Activated CD8-positive, alpha-beta memory T cell treated with anti-CD3 and anti-CD28 coated beads, Interleukin-2, amount 10 ng/mL, durations not matched to agents 7 days and 5 days (primary cell): ENCODE measurements around the gene ERN1. TPM values are rescaled to one million over a fixed set of nuclear protein-coding genes. Genes with fewer than 3 reads are reported as not detected.
"Not testable (repeated sequence)": the region's sequence is repeated elsewhere in the genome, so short reads cannot be mapped to it uniquely, and the experiment has no call there.

Source experiments
- ATAC-seq: fragments of 150-1000 bp; cut with Tn5 transposase; one replicate; pipeline ENCODE4 v1.10.0; 2021; ENCODE audit warnings: moderate library complexity
- CTCF ChIA-PET: fragments of 350-600 bp; sonication (Branson Sonifier 250); formaldehyde crosslinking; loops from one replicate; lab custom pipeline; 2021; ENCODE audit warnings: antibody characterized with exemption; lab: Charles Lee
- DNase-seq: peaks from one replicate; pipeline ENCODE4 v3.0.0-alpha.2; 2020
- H3K27ac Mint-ChIP-seq: one replicate; pipeline ENCODE4 v1.8.0; 2021; ENCODE audit warnings: mild to moderate bottlenecking, mixed read lengths
- H3K27me3 Mint-ChIP-seq: one replicate; pipeline ENCODE4 v1.8.0; 2021; ENCODE audit warnings: mixed read lengths
- H3K36me3 Mint-ChIP-seq: one replicate; pipeline ENCODE4 v1.8.0; 2021; ENCODE audit warnings: mild to moderate bottlenecking, mixed read lengths
- H3K4me1 Mint-ChIP-seq: one replicate; pipeline ENCODE4 v1.8.0; 2021; ENCODE audit warnings: mixed read lengths
- H3K4me3 Mint-ChIP-seq: one replicate; pipeline ENCODE4 v1.8.0; 2021; ENCODE audit warnings: mild to moderate bottlenecking, moderate library complexity, mixed read lengths
- H3K9me3 Mint-ChIP-seq: one replicate; pipeline ENCODE4 v1.8.0; 2022; ENCODE audit warnings: low read depth, mixed read lengths
- total RNA-seq, 2 experiments: library from RNA; stranded (reverse); gene quantifications; one replicate each; pipeline ENCODE4 v1.2.3, GENCODE V29; 2021

ERN1 gene
- total RNA-seq, result 10 to 100 TPM; 21.7 to 22.9 TPM

- H3K4me3 Mint-ChIP-seq, result peak within 1 kb of the TSS; percentile 82
- no peaks in the 10 kb centered on the region for H3K9me3 Mint-ChIP-seq
- ATAC-seq (peak; percentile 92), DNase-seq (peak; percentile 92)
- H3K27ac Mint-ChIP-seq, result peak within 1 kb of the TSS; percentile 89
- H3K36me3 Mint-ChIP-seq, result peaks cover 5% of the 10 kb centered on the region
- peaks cover 41% of the 10 kb centered on the region for H3K4me1 Mint-ChIP-seq
- CTCF ChIA-PET, result interaction anchor here (0.7 to 15.3 kb wide), 19 partner anchors 14 to 218 kb away, joined by 3 to 488 read pairs (median 5); partner anchors contain the start of genes CSHL1, GH1 and ICAM2
- no peaks in the 10 kb centered on the region for H3K27me3 Mint-ChIP-seq
Measured at GRCh38 chr17:64129765-64130558, at the start of gene ERN1. ERN1 (minus strand) TSS chr17:64130144; CDS start chr17:64130029, 115 bp downstream.

GRCh38 chr17:64179024-64179423 lies 49.1 kb upstream of the ERN1 start:
- ATAC-seq, H3K27me3 Mint-ChIP-seq, H3K9me3 Mint-ChIP-seq, DNase-seq, H3K36me3 Mint-ChIP-seq, H3K27ac Mint-ChIP-seq, H3K4me1 Mint-ChIP-seq, H3K4me3 Mint-ChIP-seq: not testable (repeated sequence)
- CTCF ChIA-PET, result interaction anchor here (1.0 to 1.1 kb wide), 2 partner anchors 12 to 16 kb away, joined by 3 to 6 read pairs; no protein-coding TSS in a partner anchor

GRCh38 chr17:64178011-64178825 lies 48.3 kb upstream of the ERN1 start:
- Mint-ChIP-seq H3K27me3 (no peaks in the 10 kb centered on the region), H3K9me3 (no peaks in the 10 kb centered on the region), H3K36me3 (peaks cover 9% of the 10 kb centered on the region), H3K4me3 (no peak overlapping the region), H3K4me1 (peaks cover under 1% of the 10 kb centered on the region), H3K27ac (no peak overlapping the region)
- DNase-seq, result no peak
- ATAC-seq, result no peak
- CTCF ChIA-PET, result interaction anchor here (1.0 to 1.1 kb wide), 2 partner anchors 11 to 17 kb away, joined by 3 to 6 read pairs; no protein-coding TSS in a partner anchor

GRCh38 chr17:64177311-64178010 lies 47.5 kb upstream of the ERN1 start:
- Mint-ChIP-seq H3K36me3 (peaks cover 9% of the 10 kb centered on the region), H3K4me3 (no peak overlapping the region), H3K27me3 (no peaks in the 10 kb centered on the region), H3K9me3 (no peaks in the 10 kb centered on the region), H3K4me1 (no peaks in the 10 kb centered on the region), H3K27ac (no peak overlapping the region)
- ATAC-seq (no peak), DNase-seq (no peak)
- CTCF ChIA-PET, result no interaction called here

GRCh38 chr17:64176556-64176955 lies 46.6 kb upstream of the ERN1 start:
- CTCF ChIA-PET, result no interaction called here
- ATAC-seq (no peak), DNase-seq (no peak)
- Mint-ChIP-seq H3K4me3 (no peak overlapping the region), H3K27me3 (no peaks in the 10 kb centered on the region), H3K36me3 (peaks cover 9% of the 10 kb centered on the region), H3K4me1 (no peaks in the 10 kb centered on the region), H3K27ac (no peak overlapping the region), H3K9me3 (no peaks in the 10 kb centered on the region)

GRCh38 chr17:64174686-64175456 lies 44.9 kb upstream of the ERN1 start:
- H3K36me3 Mint-ChIP-seq, result peaks cover 10% of the 10 kb centered on the region
- no peaks in the 10 kb centered on the region for H3K4me1 Mint-ChIP-seq
- DNase-seq (no peak), ATAC-seq (no peak)
- H3K27ac Mint-ChIP-seq, result no peak overlapping the region
- no peak overlapping the region for H3K4me3 Mint-ChIP-seq
- CTCF ChIA-PET, result no interaction called here
- H3K9me3 Mint-ChIP-seq, result no peaks in the 10 kb centered on the region
- H3K27me3 Mint-ChIP-seq, result no peaks in the 10 kb centered on the region

- no peak for ATAC-seq
Measured at GRCh38 chr17:64173646-64174045, 43.7 kb upstream of the ERN1 start.

GRCh38 chr17:64172510-64172909 lies 42.6 kb upstream of the ERN1 start:
- no peak overlapping the region for H3K4me3 Mint-ChIP-seq
- DNase-seq (no peak), ATAC-seq (no peak)
- H3K9me3 Mint-ChIP-seq, result no peaks in the 10 kb centered on the region
- CTCF ChIA-PET, result interaction anchor here (0.9 kb wide), 1 partner anchor 145 kb away, joined by 3 read pairs; no protein-coding TSS in a partner anchor
- no peak overlapping the region for H3K27ac Mint-ChIP-seq
- no peaks in the 10 kb centered on the region for H3K27me3 Mint-ChIP-seq
- H3K36me3 Mint-ChIP-seq, result peaks cover 7% of the 10 kb centered on the region
- H3K4me1 Mint-ChIP-seq, result no peaks in the 10 kb centered on the region

More at GRCh38 chr17:64173646-64174045, 43.7 kb upstream of the ERN1 start:
- Mint-ChIP-seq H3K36me3 (peaks cover 8% of the 10 kb centered on the region), H3K4me1 (no peaks in the 10 kb centered on the region), H3K27me3 (no peaks in the 10 kb centered on the region), H3K4me3 (no peak overlapping the region), H3K27ac (no peak overlapping the region), H3K9me3 (no peaks in the 10 kb centered on the region)
- no peak for DNase-seq
- CTCF ChIA-PET, result no interaction called here

- Mint-ChIP-seq H3K27me3 (no peaks in the 10 kb centered on the region), H3K36me3 (peaks cover 7% of the 10 kb centered on the region), H3K9me3 (no peaks in the 10 kb centered on the region), H3K4me3 (no peak overlapping the region), H3K4me1 (no peaks in the 10 kb centered on the region), H3K27ac (no peak overlapping the region)
- DNase-seq, result no peak
- ATAC-seq, result no peak
- CTCF ChIA-PET, result no interaction called here
Measured at GRCh38 chr17:64171041-64171440, 41.1 kb upstream of the ERN1 start.

GRCh38 chr17:64170286-64170685 lies 40.3 kb upstream of the ERN1 start:
- peaks cover 7% of the 10 kb centered on the region for H3K36me3 Mint-ChIP-seq
- CTCF ChIA-PET, result no interaction called here
- H3K4me1 Mint-ChIP-seq, result no peaks in the 10 kb centered on the region
- ATAC-seq (no peak), DNase-seq (no peak)
- H3K27me3 Mint-ChIP-seq, result no peaks in the 10 kb centered on the region
- no peaks in the 10 kb centered on the region for H3K9me3 Mint-ChIP-seq
- no peak overlapping the region for H3K27ac Mint-ChIP-seq
- H3K4me3 Mint-ChIP-seq, result no peak overlapping the region

GRCh38 chr17:64167666-64168065 lies 37.7 kb upstream of the ERN1 start:
- H3K36me3 Mint-ChIP-seq, H3K27ac Mint-ChIP-seq, H3K27me3 Mint-ChIP-seq, H3K4me1 Mint-ChIP-seq, H3K4me3 Mint-ChIP-seq, H3K9me3 Mint-ChIP-seq, ATAC-seq, DNase-seq: not testable (repeated sequence)
- CTCF ChIA-PET, result interaction anchor here (1.1 to 2.1 kb wide), 5 partner anchors 11 to 208 kb away, joined by 3 to 8 read pairs (median 3); no protein-coding TSS in a partner anchor

GRCh38 chr17:64166876-64167275 lies 36.9 kb upstream of the ERN1 start:
- no peak overlapping the region for H3K4me3 Mint-ChIP-seq
- H3K4me1 Mint-ChIP-seq, result no peaks in the 10 kb centered on the region
- no peak overlapping the region for H3K27ac Mint-ChIP-seq
- H3K36me3 Mint-ChIP-seq, result peaks cover 7% of the 10 kb centered on the region
- ATAC-seq, result no peak
- H3K9me3 Mint-ChIP-seq, result no peaks in the 10 kb centered on the region
- CTCF ChIA-PET, result interaction anchor here (2.1 kb wide), 1 partner anchor 12 kb away, joined by 6 read pairs; no protein-coding TSS in a partner anchor
- H3K27me3 Mint-ChIP-seq, result no peaks in the 10 kb centered on the region
- no peak for DNase-seq
